HFFc6 (cell line): ENCODE measurements around the gene RANBP17. TPM values are rescaled to one million over a fixed set of nuclear protein-coding genes. Genes with fewer than 3 reads are reported as not detected.

Source experiments
- DNase-seq: peaks from one replicate; pipeline ENCODE4 v3.0.0-alpha.2; 2018
- H3K27ac Mint-ChIP-seq: 2 replicates; pipeline ENCODE4 v1.8.0; 2020; ENCODE audit warnings: mild to moderate bottlenecking, mixed read lengths
- H3K27me3 Mint-ChIP-seq: 2 replicates; pipeline ENCODE4 v1.8.0; 2021; ENCODE audit warnings: mild to moderate bottlenecking, moderate library complexity, mixed read lengths; ENCODE audit not compliant: insufficient read depth
- H3K36me3 Mint-ChIP-seq: 2 replicates; pipeline ENCODE4 v1.8.0; 2021; ENCODE audit warnings: low read depth, mixed read lengths
- H3K4me1 Mint-ChIP-seq: 2 replicates; pipeline ENCODE4 v1.8.0; 2020; ENCODE audit warnings: low read depth, mixed read lengths
- H3K4me3 Mint-ChIP-seq: 2 replicates; pipeline ENCODE4 v1.8.0; 2020; ENCODE audit warnings: mild to moderate bottlenecking, moderate library complexity, mixed read lengths
- H3K9me3 Mint-ChIP-seq: 2 replicates; pipeline ENCODE4 v1.8.0; 2020; ENCODE audit warnings: mild to moderate bottlenecking, mixed read lengths
- CTCF ChIP-seq: fragments of 200-600 bp; sonication (generic); IDR thresholded peaks from 2 replicates; pipeline ENCODE4 v1.5.0; 2021; ENCODE audit warnings: antibody characterized with exemption, mild to moderate bottlenecking
- total RNA-seq, 6 experiments: library from RNA; stranded (reverse); fragmentation: NEBNext Ultra II Directional; extraction: Animal tissue kit (Norgen Biotek cat#: 25700); gene quantifications; 2 replicates in 1 of 6; 3 replicates in 5 of 6; pipeline ENCODE4 v1.2.3, GENCODE V29; 2021

RANBP17 gene
- total RNA-seq, 6 experiments from 2014 or later: 3.3 to 7.2 (median 4.9) TPM

GRCh38 chr5:171121638-171122037, 259.8 kb downstream of the RANBP17 start:
- no peak for TF ChIP-seq CTCF
- H3K36me3 Mint-ChIP-seq: peaks cover 12% of the 10 kb centered on the region; the same call in 1 of the 2 replicates
- no peaks in the 10 kb centered on the region; the same call in 1 of the 2 replicates for H3K9me3 Mint-ChIP-seq
- H3K4me1 Mint-ChIP-seq: peaks cover 7% of the 10 kb centered on the region
- H3K4me3 Mint-ChIP-seq: no peak overlapping the region
- no peak overlapping the region for H3K27ac Mint-ChIP-seq
- peaks cover 1% of the 10 kb centered on the region; the same call in 1 of the 2 replicates for H3K27me3 Mint-ChIP-seq
- DNase-seq: no peak

- no peak overlapping the region for H3K4me3 Mint-ChIP-seq
- no peaks in the 10 kb centered on the region; the same call in 1 of the 2 replicates for H3K9me3 Mint-ChIP-seq
- H3K27me3 Mint-ChIP-seq: peaks cover 1% of the 10 kb centered on the region; the same call in 1 of the 2 replicates
- no peak overlapping the region for H3K27ac Mint-ChIP-seq
- peaks cover 12% of the 10 kb centered on the region; the same call in 1 of the 2 replicates for H3K36me3 Mint-ChIP-seq
- no peak for DNase-seq
- H3K4me1 Mint-ChIP-seq: peaks cover 14% of the 10 kb centered on the region
- TF ChIP-seq CTCF: no peak
Observed at GRCh38 chr5:171122372-171122771, 260.6 kb downstream of the RANBP17 start.

GRCh38 chr5:171123417-171123816, 261.6 kb downstream of the RANBP17 start:
- H3K36me3 Mint-ChIP-seq: peaks cover 12% of the 10 kb centered on the region; the same call in 1 of the 2 replicates
- no peaks in the 10 kb centered on the region; the same call in 1 of the 2 replicates for H3K9me3 Mint-ChIP-seq
- no peak for DNase-seq
- peaks cover 1% of the 10 kb centered on the region; the same call in 1 of the 2 replicates for H3K27me3 Mint-ChIP-seq
- TF ChIP-seq CTCF: no peak
- peaks cover 25% of the 10 kb centered on the region for H3K4me1 Mint-ChIP-seq
- no peak overlapping the region for H3K27ac Mint-ChIP-seq
- H3K4me3 Mint-ChIP-seq: no peak overlapping the region

- no peak overlapping the region for H3K4me3 Mint-ChIP-seq
- peaks cover 4% of the 10 kb centered on the region; the same call in 1 of the 2 replicates for H3K36me3 Mint-ChIP-seq
- H3K9me3 Mint-ChIP-seq: no peaks in the 10 kb centered on the region
- DNase-seq: peak; percentile 38
- no peak overlapping the region for H3K27ac Mint-ChIP-seq
- peaks cover 25% of the 10 kb centered on the region for H3K4me1 Mint-ChIP-seq
- no peaks in the 10 kb centered on the region; the same call in 1 of the 2 replicates for H3K27me3 Mint-ChIP-seq
- TF ChIP-seq CTCF: no peak
Observed at GRCh38 chr5:171127314-171127713, 265.5 kb downstream of the RANBP17 start.

- Mint-ChIP-seq H3K27me3 (no peaks in the 10 kb centered on the region; the same call in 1 of the 2 replicates), H3K27ac (no peak overlapping the region), H3K4me3 (no peak overlapping the region), H3K9me3 (no peaks in the 10 kb centered on the region), H3K36me3 (peaks cover 4% of the 10 kb centered on the region; the same call in 1 of the 2 replicates), H3K4me1 (peaks cover 25% of the 10 kb centered on the region)
- no peak for DNase-seq
- no peak for TF ChIP-seq CTCF
Observed at GRCh38 chr5:171128136-171128535, 266.3 kb downstream of the RANBP17 start.
